GM12801 (cell line): Measurements from ENCODE around the gene ABCA4.

Experiments used
- TF ChIP-seq, protein P1 (sequence below): IDR thresholded peaks from one replicate; pipeline ENCODE4 v1.5.1; 2011; ENCODE audit warnings: control low read depth; ENCODE audit not compliant: insufficient read length; ENCODE audit errors: extremely low read depth

Gene ABCA4

DNA sequence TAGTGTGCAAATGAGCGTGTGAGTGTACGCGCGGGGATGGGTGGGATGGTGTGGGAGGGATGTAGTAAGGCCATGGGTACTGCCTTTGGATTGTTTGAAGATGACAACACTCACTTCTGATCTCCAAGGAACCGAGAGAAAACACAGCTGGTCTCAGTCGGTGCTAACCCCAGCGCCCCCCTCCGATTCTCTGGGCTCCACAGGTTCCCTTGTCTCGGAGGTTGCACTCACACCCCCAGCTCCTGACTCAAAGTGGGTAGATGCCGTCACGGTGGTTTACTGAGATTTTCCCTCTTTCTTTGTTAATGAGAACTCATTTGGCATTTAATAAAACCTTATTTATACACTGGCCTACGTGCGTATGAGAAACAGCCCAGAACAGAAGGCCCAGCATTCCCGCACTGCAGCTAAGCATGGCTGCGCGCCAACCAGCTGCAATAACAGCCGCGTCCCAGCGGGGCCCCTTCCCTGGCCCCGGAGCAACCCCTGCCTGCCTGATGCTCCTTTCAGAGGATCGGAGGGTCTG lies 25.8 kb downstream of the ABCA4 start:
- TF ChIP-seq, protein P1, sequence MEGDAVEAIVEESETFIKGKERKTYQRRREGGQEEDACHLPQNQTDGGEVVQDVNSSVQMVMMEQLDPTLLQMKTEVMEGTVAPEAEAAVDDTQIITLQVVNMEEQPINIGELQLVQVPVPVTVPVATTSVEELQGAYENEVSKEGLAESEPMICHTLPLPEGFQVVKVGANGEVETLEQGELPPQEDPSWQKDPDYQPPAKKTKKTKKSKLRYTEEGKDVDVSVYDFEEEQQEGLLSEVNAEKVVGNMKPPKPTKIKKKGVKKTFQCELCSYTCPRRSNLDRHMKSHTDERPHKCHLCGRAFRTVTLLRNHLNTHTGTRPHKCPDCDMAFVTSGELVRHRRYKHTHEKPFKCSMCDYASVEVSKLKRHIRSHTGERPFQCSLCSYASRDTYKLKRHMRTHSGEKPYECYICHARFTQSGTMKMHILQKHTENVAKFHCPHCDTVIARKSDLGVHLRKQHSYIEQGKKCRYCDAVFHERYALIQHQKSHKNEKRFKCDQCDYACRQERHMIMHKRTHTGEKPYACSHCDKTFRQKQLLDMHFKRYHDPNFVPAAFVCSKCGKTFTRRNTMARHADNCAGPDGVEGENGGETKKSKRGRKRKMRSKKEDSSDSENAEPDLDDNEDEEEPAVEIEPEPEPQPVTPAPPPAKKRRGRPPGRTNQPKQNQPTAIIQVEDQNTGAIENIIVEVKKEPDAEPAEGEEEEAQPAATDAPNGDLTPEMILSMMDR = no peak

DNA sequence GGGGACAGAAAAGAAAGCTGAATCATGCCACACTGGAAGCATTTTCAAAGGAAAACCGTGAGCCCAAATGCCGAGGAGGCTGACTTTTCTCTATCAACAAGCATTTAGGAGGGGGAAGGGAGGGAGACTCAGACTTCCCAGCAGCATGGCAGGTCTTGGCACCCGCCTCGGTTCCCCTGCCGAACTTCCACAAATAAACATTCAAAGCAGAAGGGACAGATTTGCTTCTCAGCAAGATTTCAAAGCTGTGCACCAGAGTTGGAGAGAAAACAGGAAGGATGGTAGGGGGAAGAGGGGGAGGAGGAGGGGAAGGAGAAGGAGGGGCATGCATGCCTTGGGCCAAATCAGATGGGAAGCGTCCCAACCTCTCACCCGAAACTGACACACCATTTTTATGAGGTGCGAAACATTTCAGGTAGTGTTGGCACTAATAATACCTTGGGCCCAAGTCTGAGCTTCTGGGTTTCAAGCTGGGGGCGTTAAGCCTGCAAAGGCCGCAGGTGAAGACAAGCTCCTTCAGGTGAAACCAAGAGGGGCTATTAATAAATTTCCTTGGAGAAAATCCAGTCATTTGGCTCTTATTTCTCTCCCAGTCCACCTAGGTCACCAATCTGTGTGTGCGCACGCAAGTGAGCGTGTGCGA lies 26.4 kb downstream of the ABCA4 start:
- TF ChIP-seq, protein P1 = no peak

DNA sequence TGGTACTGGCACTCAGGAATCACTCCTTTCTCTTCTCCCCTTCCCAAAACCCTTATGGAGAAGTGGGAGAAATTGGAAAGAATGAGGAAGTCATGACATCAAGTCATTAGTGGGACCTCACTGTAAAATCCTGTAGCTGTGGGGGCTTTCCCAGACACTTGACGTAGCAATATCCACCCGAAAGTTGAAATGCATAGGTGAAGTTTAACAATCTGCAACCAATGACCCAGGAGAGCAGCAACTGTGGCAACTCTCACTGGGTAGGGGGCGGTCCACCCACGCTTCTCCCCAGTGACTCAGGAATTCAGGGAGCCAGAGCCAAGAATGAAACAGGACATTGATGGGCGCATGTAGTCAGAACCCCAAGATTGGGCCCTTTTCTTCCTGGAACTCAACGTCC lies 27.0 kb downstream of the ABCA4 start:
- TF ChIP-seq, protein P1 = no peak

DNA sequence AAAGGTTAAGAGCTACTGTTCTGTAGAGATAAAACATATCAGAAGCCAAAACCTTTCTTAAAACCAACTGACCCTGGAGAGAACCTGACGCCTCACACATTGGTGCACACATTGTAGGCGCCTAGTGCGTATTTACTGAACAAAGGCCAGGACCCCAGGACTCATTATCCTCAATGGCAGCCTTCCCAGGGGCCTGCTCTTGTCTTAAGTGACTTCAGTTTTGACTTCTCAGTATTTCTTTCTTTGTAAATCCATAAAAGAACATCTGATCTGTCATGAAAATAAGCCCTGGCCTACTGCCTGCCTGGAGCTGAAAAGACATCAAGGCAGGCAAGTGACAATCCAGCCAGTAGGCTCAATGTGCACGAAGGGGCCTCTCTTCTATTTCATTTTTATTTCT lies 27.6 kb downstream of the ABCA4 start:
- TF ChIP-seq, protein P1 = no peak

DNA sequence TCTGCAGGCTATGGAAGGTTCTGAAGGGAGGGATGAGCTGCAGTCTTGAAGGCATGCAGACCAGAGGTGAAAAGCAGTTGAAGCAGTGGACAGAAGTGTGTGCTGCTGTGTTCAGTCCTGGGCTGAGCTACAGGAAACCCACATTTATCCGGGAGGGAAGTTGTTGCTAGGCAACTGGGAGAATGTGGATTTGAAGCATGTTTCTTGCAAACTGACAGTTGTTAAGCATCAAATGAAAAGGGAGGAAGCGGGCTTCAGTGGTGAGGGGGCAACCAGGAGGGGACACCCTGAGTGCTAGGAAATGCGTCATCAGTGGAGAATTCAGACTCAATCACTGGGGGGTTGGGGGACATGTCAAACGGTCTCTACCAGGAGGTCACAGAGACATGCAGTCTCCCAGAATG lies 28.7 kb downstream of the ABCA4 start:
- TF ChIP-seq, protein P1 = no peak

DNA sequence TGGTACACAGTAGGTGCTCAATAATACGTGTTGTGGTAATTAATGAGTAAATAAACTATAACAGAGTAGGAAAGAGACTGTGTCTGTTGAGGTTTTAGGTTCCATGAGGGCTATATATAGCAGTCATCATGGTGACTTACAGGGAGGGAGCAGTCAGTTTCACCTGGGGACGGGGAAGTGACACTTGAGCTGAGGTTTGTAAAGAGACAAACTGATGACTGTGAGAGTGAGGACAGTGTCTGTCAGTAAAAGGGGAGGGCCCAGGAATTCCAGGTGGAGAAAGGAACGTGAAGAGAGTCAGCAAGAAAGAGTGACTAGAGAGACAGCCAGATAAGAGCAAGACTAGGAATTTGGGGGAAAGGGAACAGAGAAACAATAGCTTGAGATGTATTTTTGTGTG lies 30.2 kb downstream of the ABCA4 start:
- TF ChIP-seq, protein P1 = no peak

DNA sequence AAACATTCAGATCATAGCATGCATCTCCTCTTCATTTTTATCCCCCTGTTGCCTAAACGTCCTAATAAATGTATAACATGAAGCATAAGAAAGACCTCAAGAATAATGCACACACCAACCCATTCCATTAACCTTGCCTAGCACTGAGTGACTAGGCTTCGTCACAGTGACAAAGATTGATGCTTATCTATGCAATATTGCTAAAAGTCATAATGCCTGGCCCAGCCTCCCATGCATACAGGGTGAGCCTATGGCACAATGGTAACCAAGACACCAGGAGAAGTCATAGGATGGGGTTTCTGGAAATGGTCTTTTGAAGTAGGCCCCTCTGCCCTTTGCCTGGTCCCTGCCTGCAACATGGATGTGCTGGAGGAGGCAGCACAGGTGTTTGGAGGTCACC lies 33.8 kb downstream of the ABCA4 start:
- TF ChIP-seq, protein P1 = no peak
